H7 (cell line): ENCODE results near the gene SETD7. TPM values are rescaled to one million over a fixed set of nuclear protein-coding genes. Genes with fewer than 3 reads are reported as not detected.
"Not testable (repeated sequence)": the region's sequence is repeated elsewhere in the genome, so short reads cannot be mapped to it uniquely, and the experiment has no call there.

Source experiments
- DNase-seq: peaks from one replicate; pipeline ENCODE4 v3.0.0; 2012
- H3K27me3 ChIP-seq: 2 replicates; pipeline ENCODE4 v1.6.0; 2011; ENCODE audit warnings: mild to moderate bottlenecking, low read length; ENCODE audit not compliant: control insufficient read depth, insufficient read depth
- H3K36me3 ChIP-seq: replicated peaks from 2 replicates; pipeline ENCODE4 v1.5.1; 2011; ENCODE audit warnings: low read length; ENCODE audit not compliant: control insufficient read depth, insufficient read depth
- H3K4me3 ChIP-seq: 2 replicates; pipeline ENCODE4 v1.5.1; 2011; ENCODE audit warnings: low read depth, mild to moderate bottlenecking, control low read depth, low read length, moderate library complexity; ENCODE audit not compliant: insufficient read depth
- total RNA-seq: library from RNA; depleted of rRNA; stranded (reverse); fragments of >200 nt; shearing (Covaris generic); gene quantifications from 2 replicates; pipeline ENCODE4 v1.2.3, GENCODE V29; 2014

Gene SETD7
- total RNA-seq, 1 experiment from 2014 or later, result 8.6 TPM

GRCh38 chr4:139493176-139493575, 62.8 kb downstream of the SETD7 start:
- no peak overlapping the region for H3K4me3 ChIP-seq
- no peaks in the 10 kb centered on the region for H3K27me3 ChIP-seq
- DNase-seq, result no peak
- H3K36me3 ChIP-seq, result no peaks in the 10 kb centered on the region

GRCh38 chr4:139492429-139492828, 63.6 kb downstream of the SETD7 start:
- H3K4me3 ChIP-seq, result no peak overlapping the region
- no peaks in the 10 kb centered on the region for H3K27me3 ChIP-seq
- peak; percentile 53 for DNase-seq
- no peaks in the 10 kb centered on the region for H3K36me3 ChIP-seq

- no peak overlapping the region for H3K4me3 ChIP-seq
- H3K27me3 ChIP-seq, result no peaks in the 10 kb centered on the region
- no peaks in the 10 kb centered on the region for H3K36me3 ChIP-seq
- DNase-seq, result no peak
Measured at GRCh38 chr4:139489638-139490037, 66.4 kb downstream of the SETD7 start.

- Histone ChIP-seq H3K4me3 (no peak overlapping the region), H3K36me3 (no peaks in the 10 kb centered on the region), H3K27me3 (no peaks in the 10 kb centered on the region)
- DNase-seq, result no peak
Measured at GRCh38 chr4:139488442-139488841, 67.6 kb downstream of the SETD7 start.

- no peaks in the 10 kb centered on the region for H3K36me3 ChIP-seq
- no peaks in the 10 kb centered on the region for H3K27me3 ChIP-seq
- no peak overlapping the region for H3K4me3 ChIP-seq
- no peak for DNase-seq
Measured at GRCh38 chr4:139484783-139485311, 71.2 kb downstream of the SETD7 start.

- DNase-seq, result no peak
- no peak overlapping the region for H3K4me3 ChIP-seq
Measured at GRCh38 chr4:139483000-139483399, 73.0 kb downstream of the SETD7 start.

GRCh38 chr4:139481465-139481864, 74.6 kb downstream of the SETD7 start:
- H3K36me3 ChIP-seq, result no peaks in the 10 kb centered on the region
- H3K27me3 ChIP-seq, result no peaks in the 10 kb centered on the region
- no peak overlapping the region for H3K4me3 ChIP-seq
- no peak for DNase-seq

More at GRCh38 chr4:139483000-139483399, 73.0 kb downstream of the SETD7 start:
- H3K36me3 ChIP-seq, result no peaks in the 10 kb centered on the region
- H3K27me3 ChIP-seq, result no peaks in the 10 kb centered on the region

GRCh38 chr4:139476363-139476762, 79.7 kb downstream of the SETD7 start:
- H3K27me3 ChIP-seq, result no peaks in the 10 kb centered on the region
- peaks cover 3% of the 10 kb centered on the region; the same call in 1 of the 2 replicates for H3K36me3 ChIP-seq
- no peak for DNase-seq
- no peak overlapping the region for H3K4me3 ChIP-seq

- Histone ChIP-seq H3K36me3 (peaks cover 3% of the 10 kb centered on the region; the same call in 1 of the 2 replicates), H3K4me3 (no peak overlapping the region), H3K27me3 (no peaks in the 10 kb centered on the region)
- no peak for DNase-seq
Measured at GRCh38 chr4:139472852-139473251, 83.2 kb downstream of the SETD7 start.

- no peaks in the 10 kb centered on the region for H3K27me3 ChIP-seq
- H3K4me3 ChIP-seq, result no peak overlapping the region
- peaks cover 3% of the 10 kb centered on the region; the same call in 1 of the 2 replicates for H3K36me3 ChIP-seq
- DNase-seq, result no peak
Measured at GRCh38 chr4:139470997-139471665, 84.9 kb downstream of the SETD7 start.

GRCh38 chr4:139470295-139470694, 85.7 kb downstream of the SETD7 start:
- H3K36me3 ChIP-seq, result peaks cover 3% of the 10 kb centered on the region; the same call in 1 of the 2 replicates
- H3K27me3 ChIP-seq, result no peaks in the 10 kb centered on the region
- no peak overlapping the region for H3K4me3 ChIP-seq
- no peak for DNase-seq

GRCh38 chr4:139469869-139470268, 86.2 kb downstream of the SETD7 start:
- no peak for DNase-seq
- Histone ChIP-seq H3K27me3 (no peaks in the 10 kb centered on the region), H3K36me3 (peaks cover 3% of the 10 kb centered on the region; the same call in 1 of the 2 replicates), H3K4me3 (no peak overlapping the region)

GRCh38 chr4:139469216-139469615, 86.8 kb downstream of the SETD7 start:
- H3K36me3 ChIP-seq, result peaks cover 3% of the 10 kb centered on the region; the same call in 1 of the 2 replicates
- H3K4me3 ChIP-seq, result no peak overlapping the region

GRCh38 chr4:139468756-139469155, 87.3 kb downstream of the SETD7 start:
- not testable (repeated sequence) for H3K36me3 ChIP-seq, H3K4me3 ChIP-seq, DNase-seq, H3K27me3 ChIP-seq

More at GRCh38 chr4:139469216-139469615, 86.8 kb downstream of the SETD7 start:
- DNase-seq, result no peak
- no peaks in the 10 kb centered on the region for H3K27me3 ChIP-seq

- no peaks in the 10 kb centered on the region for H3K27me3 ChIP-seq
- no peak for DNase-seq
- no peak overlapping the region for H3K4me3 ChIP-seq
- no peaks in the 10 kb centered on the region for H3K36me3 ChIP-seq
Measured at GRCh38 chr4:139465922-139466321, 90.1 kb downstream of the SETD7 start.
